Measurements from ENCODE around the gene CLDN19.

CLDN19 gene

DNA sequence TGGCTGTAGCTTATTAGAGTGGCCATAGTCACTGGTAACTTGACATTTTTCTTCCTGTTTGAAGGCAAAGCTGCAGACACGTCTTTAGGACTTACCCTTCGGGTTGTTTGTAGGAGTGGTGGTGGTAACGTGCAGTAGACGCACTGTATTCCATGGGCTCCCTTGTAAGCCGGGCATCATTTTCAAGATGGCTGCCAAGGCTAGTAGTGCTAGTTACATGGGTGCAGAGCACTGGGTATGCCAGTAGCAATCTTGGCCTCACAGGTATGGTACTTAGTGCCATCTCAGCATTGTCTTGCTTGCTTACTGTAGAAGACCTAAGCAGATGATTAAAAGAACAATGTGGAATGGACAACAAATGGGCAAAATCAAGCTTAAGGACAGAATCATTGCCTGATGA is 55.9 kb downstream of the CLDN19 start:
- H3K27ac ChIP-seq: no peak overlapping the region
- H3K4me1 ChIP-seq: peaks cover 0 to 76% (median 44%) of the 10 kb centered on the region in 4 donors

More for the DNA sequence above, 55.9 kb downstream of the CLDN19 start:
- no peak for TF ChIP-seq CTCF (IDR thresholded peaks at IDR 0.05)
- no peak for DNase-seq
- Histone ChIP-seq H3K36me3 (no peaks in the 10 kb centered on the region), H3K27me3 (no peaks in the 10 kb centered on the region), H3K9me3 (no peaks in the 10 kb centered on the region), H3K4me3 (peak overlapping the region; percentile 88 to 96)
- intact Hi-C loops (cut with DNase I; ENCODE audit: low total_unique reads): loop anchor here (5.0 to 10.0 kb wide), 3 partner anchors 73 to 227 kb away; partner anchors contain the start of genes PPCS, ZMYND12 and ZNF691
